Panc1 (cell line): ENCODE data around the gene SPDYE17.
"Not testable (repeated sequence)": the region's sequence is repeated elsewhere in the genome, so short reads cannot be mapped to it uniquely, and the experiment has no call there.

Experiments
- POLR2AphosphoS5 ChIP-seq: IDR thresholded peaks from 2 replicates; pipeline ENCODE4 v1.6.1; 2012; ENCODE audit warnings: mild to moderate bottlenecking, low read depth, low read length, moderate library complexity
- SIN3A ChIP-seq: IDR thresholded peaks from 2 replicates; pipeline ENCODE4 v1.6.1; 2012; ENCODE audit warnings: low read depth, mild to moderate bottlenecking, low read length, moderate library complexity, borderline replicate concordance; ENCODE audit not compliant: insufficient read depth
- TF ChIP-seq, protein P1 (sequence below): fragments of 450-650 bp; IDR thresholded peaks from 2 replicates; pipeline ENCODE4 v1.5.1; 2017; ENCODE audit warnings: mild to moderate bottlenecking
- TF ChIP-seq, protein P2 (sequence below), 2 experiments: IDR thresholded peaks; 2 replicates each; pipeline ENCODE4 v1.6.1; 2011 to 2012; ENCODE audit warnings: low read depth in 2 of 2, control low read depth in 1 of 2, low read length in 1 of 2, mild to moderate bottlenecking in 1 of 2, moderate library complexity in 1 of 2; ENCODE audit not compliant: insufficient read depth in 1 of 2

DNA sequence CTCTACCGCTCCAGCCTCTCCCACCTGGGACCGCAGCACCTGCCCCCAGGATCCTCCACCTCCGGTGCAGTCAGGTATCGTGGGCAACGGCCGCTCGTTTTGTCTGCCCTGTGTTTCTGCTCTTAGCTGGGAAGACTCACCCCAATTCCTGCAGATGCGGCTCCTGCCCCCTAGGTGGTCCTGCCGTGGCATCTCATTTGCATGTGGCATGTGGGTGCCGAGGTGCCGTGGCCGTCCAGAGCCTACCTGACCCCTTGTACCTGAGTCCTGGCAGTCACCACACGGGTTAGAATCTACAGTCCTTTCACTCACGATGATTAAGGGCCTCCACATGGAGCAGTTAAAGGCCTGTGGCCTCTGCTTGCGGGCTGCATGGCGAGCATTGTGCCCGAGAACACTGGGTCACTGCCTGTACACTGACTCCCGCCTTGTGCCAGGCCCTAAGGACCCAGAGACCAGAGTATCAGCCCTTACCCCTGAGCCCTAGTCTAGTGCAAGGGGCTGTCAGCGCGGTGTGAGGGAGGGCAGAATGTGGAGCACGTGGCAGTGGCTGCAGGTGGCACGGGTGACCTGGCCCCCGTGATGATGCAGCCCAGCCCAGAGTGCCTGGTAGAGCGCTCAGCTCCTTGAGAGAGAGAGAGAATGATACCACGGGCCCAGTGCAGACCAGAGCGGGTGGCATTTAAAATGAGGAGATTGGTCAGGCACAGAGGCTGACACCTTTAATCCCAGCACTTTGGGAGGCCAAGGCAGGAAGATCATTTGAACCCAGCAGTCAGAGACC, 50.8 kb downstream of the SPDYE17 start:
- TF ChIP-seq, protein P1, sequence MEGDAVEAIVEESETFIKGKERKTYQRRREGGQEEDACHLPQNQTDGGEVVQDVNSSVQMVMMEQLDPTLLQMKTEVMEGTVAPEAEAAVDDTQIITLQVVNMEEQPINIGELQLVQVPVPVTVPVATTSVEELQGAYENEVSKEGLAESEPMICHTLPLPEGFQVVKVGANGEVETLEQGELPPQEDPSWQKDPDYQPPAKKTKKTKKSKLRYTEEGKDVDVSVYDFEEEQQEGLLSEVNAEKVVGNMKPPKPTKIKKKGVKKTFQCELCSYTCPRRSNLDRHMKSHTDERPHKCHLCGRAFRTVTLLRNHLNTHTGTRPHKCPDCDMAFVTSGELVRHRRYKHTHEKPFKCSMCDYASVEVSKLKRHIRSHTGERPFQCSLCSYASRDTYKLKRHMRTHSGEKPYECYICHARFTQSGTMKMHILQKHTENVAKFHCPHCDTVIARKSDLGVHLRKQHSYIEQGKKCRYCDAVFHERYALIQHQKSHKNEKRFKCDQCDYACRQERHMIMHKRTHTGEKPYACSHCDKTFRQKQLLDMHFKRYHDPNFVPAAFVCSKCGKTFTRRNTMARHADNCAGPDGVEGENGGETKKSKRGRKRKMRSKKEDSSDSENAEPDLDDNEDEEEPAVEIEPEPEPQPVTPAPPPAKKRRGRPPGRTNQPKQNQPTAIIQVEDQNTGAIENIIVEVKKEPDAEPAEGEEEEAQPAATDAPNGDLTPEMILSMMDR: not testable (repeated sequence)
- TF ChIP-seq SIN3A, POLR2AphosphoS5: not testable (repeated sequence)
- TF ChIP-seq, protein P2, sequence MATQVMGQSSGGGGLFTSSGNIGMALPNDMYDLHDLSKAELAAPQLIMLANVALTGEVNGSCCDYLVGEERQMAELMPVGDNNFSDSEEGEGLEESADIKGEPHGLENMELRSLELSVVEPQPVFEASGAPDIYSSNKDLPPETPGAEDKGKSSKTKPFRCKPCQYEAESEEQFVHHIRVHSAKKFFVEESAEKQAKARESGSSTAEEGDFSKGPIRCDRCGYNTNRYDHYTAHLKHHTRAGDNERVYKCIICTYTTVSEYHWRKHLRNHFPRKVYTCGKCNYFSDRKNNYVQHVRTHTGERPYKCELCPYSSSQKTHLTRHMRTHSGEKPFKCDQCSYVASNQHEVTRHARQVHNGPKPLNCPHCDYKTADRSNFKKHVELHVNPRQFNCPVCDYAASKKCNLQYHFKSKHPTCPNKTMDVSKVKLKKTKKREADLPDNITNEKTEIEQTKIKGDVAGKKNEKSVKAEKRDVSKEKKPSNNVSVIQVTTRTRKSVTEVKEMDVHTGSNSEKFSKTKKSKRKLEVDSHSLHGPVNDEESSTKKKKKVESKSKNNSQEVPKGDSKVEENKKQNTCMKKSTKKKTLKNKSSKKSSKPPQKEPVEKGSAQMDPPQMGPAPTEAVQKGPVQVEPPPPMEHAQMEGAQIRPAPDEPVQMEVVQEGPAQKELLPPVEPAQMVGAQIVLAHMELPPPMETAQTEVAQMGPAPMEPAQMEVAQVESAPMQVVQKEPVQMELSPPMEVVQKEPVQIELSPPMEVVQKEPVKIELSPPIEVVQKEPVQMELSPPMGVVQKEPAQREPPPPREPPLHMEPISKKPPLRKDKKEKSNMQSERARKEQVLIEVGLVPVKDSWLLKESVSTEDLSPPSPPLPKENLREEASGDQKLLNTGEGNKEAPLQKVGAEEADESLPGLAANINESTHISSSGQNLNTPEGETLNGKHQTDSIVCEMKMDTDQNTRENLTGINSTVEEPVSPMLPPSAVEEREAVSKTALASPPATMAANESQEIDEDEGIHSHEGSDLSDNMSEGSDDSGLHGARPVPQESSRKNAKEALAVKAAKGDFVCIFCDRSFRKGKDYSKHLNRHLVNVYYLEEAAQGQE (IDR thresholded peaks at IDR 0.05; ENCODE audit: insufficient read depth in 1 of 2, low read depth in 2 of 2, low read length in 1 of 2): not testable (repeated sequence)
